Panc1 (cell line): Measurements from ENCODE around the gene BFSP1.

ENCODE experiments used
- CTCF ChIP-seq: fragments of 450-650 bp; IDR thresholded peaks from 2 replicates; pipeline ENCODE4 v1.5.1; 2017; ENCODE audit warnings: mild to moderate bottlenecking
- POLR2AphosphoS5 ChIP-seq: IDR thresholded peaks from 2 replicates; pipeline ENCODE4 v1.6.1; 2012; ENCODE audit warnings: mild to moderate bottlenecking, low read depth, low read length, moderate library complexity
- TCF7L2 ChIP-seq: IDR thresholded peaks from 2 replicates; pipeline ENCODE4 v1.6.1; 2011; ENCODE audit warnings: mild to moderate bottlenecking, low read depth, low read length, inconsistent platforms

GRCh38 chr20:17530153-17530552 is 1.0 kb downstream of the BFSP1 start:
- TF ChIP-seq CTCF = no peak
- TF ChIP-seq POLR2AphosphoS5 = no peak
- TF ChIP-seq TCF7L2 = no peak
